ENCODE measurements around the gene SLC16A2.
A peak's percentile ranks its signal among the peaks of the same experiment; 100 is the strongest.

SLC16A2 gene

GRCh38 chrX:74540635-74541249 is 119.4 kb downstream of the SLC16A2 start:
- no peak for FAIRE-seq

GRCh38 chrX:74545880-74546523 is 124.7 kb downstream of the SLC16A2 start:
- FAIRE-seq: no peak

- no peak for FAIRE-seq
These were observed 125.7 kb downstream of the SLC16A2 start for GRCh38 chrX:74546984-74547383.

- peak; percentile 19 for FAIRE-seq
These were observed 129.1 kb downstream of the SLC16A2 start for GRCh38 chrX:74550295-74550802.

GRCh38 chrX:74551934-74552333 is 130.6 kb downstream of the SLC16A2 start:
- no peak for FAIRE-seq

- no peak for FAIRE-seq
These were observed 136.1 kb downstream of the SLC16A2 start for GRCh38 chrX:74557378-74557777.

- no peak for FAIRE-seq
These were observed 156.8 kb downstream of the SLC16A2 start for GRCh38 chrX:74578137-74578536.

- no peak for FAIRE-seq
These were observed 158.4 kb downstream of the SLC16A2 start for GRCh38 chrX:74579597-74580198.

Data from A204.1 (cell line).